ENCODE measurements around the gene PRR5L.
"Not testable (repeated sequence)": the region's sequence is repeated elsewhere in the genome, so short reads cannot be mapped to it uniquely, and the experiment has no call there.

PRR5L gene

GRCh38 chr11:36325403-36325802 lies 29.3 kb downstream of the PRR5L start:
- not testable (repeated sequence) for H3K4me3 ChIP-seq (ENCODE audit: low read depth, low read length)

GRCh38 chr11:36326524-36327419 lies 30.7 kb downstream of the PRR5L start:
- H3K4me3 ChIP-seq (ENCODE audit: low read depth, low read length), result no peak overlapping the region

GRCh38 chr11:36328966-36329673 lies 33.0 kb downstream of the PRR5L start:
- no peak overlapping the region for H3K4me3 ChIP-seq (ENCODE audit: low read depth, low read length)

GRCh38 chr11:36330411-36330810 lies 34.3 kb downstream of the PRR5L start:
- no peak overlapping the region for H3K4me3 ChIP-seq (ENCODE audit: low read depth, low read length)

- H3K4me3 ChIP-seq (ENCODE audit: low read depth, low read length), result no peak overlapping the region
Measured at GRCh38 chr11:36333468-36333867, 37.4 kb downstream of the PRR5L start.

GRCh38 chr11:36333897-36334296 lies 37.8 kb downstream of the PRR5L start:
- no peak overlapping the region for H3K4me3 ChIP-seq (ENCODE audit: low read depth, low read length)

- H3K4me3 ChIP-seq (ENCODE audit: low read depth, low read length), result no peak overlapping the region
Measured at GRCh38 chr11:36339888-36340287, 43.8 kb downstream of the PRR5L start.

GRCh38 chr11:36340897-36341296 lies 44.8 kb downstream of the PRR5L start:
- H3K4me3 ChIP-seq (ENCODE audit: low read depth, low read length), result no peak overlapping the region

GRCh38 chr11:36341915-36342314 lies 45.8 kb downstream of the PRR5L start:
- no peak overlapping the region for H3K4me3 ChIP-seq (ENCODE audit: low read depth, low read length)

- H3K4me3 ChIP-seq (ENCODE audit: low read depth, low read length), result no peak overlapping the region
Measured at GRCh38 chr11:36342327-36342726, 46.2 kb downstream of the PRR5L start.

GRCh38 chr11:36343436-36343835 lies 47.3 kb downstream of the PRR5L start:
- H3K4me3 ChIP-seq (ENCODE audit: low read depth, low read length), result no peak overlapping the region

- H3K4me3 ChIP-seq (ENCODE audit: low read depth, low read length), result no peak overlapping the region
Measured at GRCh38 chr11:36345084-36345511, 49.0 kb downstream of the PRR5L start.

- no peak overlapping the region for H3K4me3 ChIP-seq (ENCODE audit: low read depth, low read length)
Measured at GRCh38 chr11:36345535-36346141, 49.5 kb downstream of the PRR5L start.

GRCh38 chr11:36346562-36347383 lies 50.7 kb downstream of the PRR5L start:
- no peak overlapping the region for H3K4me3 ChIP-seq (ENCODE audit: low read depth, low read length)

GRCh38 chr11:36347384-36347906 lies 51.4 kb downstream of the PRR5L start:
- no peak overlapping the region for H3K4me3 ChIP-seq (ENCODE audit: low read depth, low read length)

- no peak overlapping the region for H3K4me3 ChIP-seq (ENCODE audit: low read depth, low read length)
Measured at GRCh38 chr11:36349351-36350136, 53.5 kb downstream of the PRR5L start.

- no peak overlapping the region for H3K4me3 ChIP-seq (ENCODE audit: low read depth, low read length)
Measured at GRCh38 chr11:36350137-36350513, 54.0 kb downstream of the PRR5L start.

GRCh38 chr11:36352922-36353321 lies 56.8 kb downstream of the PRR5L start:
- H3K4me3 ChIP-seq (ENCODE audit: low read depth, low read length), result no peak overlapping the region

- H3K4me3 ChIP-seq (ENCODE audit: low read depth, low read length), result no peak overlapping the region
Measured at GRCh38 chr11:36354221-36355003, 58.3 kb downstream of the PRR5L start.

All from iPS-11a (cell line).